Endothelial cell of umbilical vein (primary cell): ENCODE data around the gene TMCC3. TPM values are rescaled to one million over a fixed set of nuclear protein-coding genes. Genes with fewer than 3 reads are reported as not detected.

Experiments used
- BruUV-seq: library from RNA; stranded (reverse); fragments of 400-500 nt; replicated peaks from 2 replicates; lab custom pipeline; 2021; lab: Mats Ljungman, UMichigan
- CTCF ChIA-PET: fragments of 300-600, 350-600 bp; sonication (Branson Sonifier 250); formaldehyde crosslinking; loops from one replicate; lab custom pipeline; 2021; ENCODE audit warnings: antibody characterized with exemption, inconsistent platforms; lab: Charles Lee
- POLR2A ChIA-PET: fragments of 300-600, 350-600 bp; sonication (Branson Sonifier 250); formaldehyde crosslinking; loops from one replicate; lab custom pipeline; 2021; ENCODE audit warnings: antibody characterized with exemption, inconsistent platforms; lab: Charles Lee
- DNase-seq: peaks from one replicate; pipeline ENCODE4 v3.0.0-alpha.2; 2011; ENCODE audit warnings: low read depth, low spot score
- FAIRE-seq: peaks from 2 replicates; lab custom pipeline; 2011; peaks lifted over from hg19 to GRCh38; lab: Jason Lieb, UNC
- H2AFZ ChIP-seq: 2 replicates; pipeline ENCODE4 v1.6.0; 2012; ENCODE audit warnings: low read depth, low read length, control low read depth, inconsistent platforms
- H3K27ac ChIP-seq: 2 replicates; pipeline ENCODE4 v1.5.1; 2011; ENCODE audit warnings: low read depth, mild to moderate bottlenecking, control low read depth, low read length, moderate library complexity; ENCODE audit not compliant: insufficient read depth
- H3K27me3 ChIP-seq, 2 experiments: 2 replicates each; pipeline versions ENCODE4 v1.6.0 to v1.6.1; 2011; ENCODE audit warnings: low read length in 2 of 2, mixed read lengths in 1 of 2; ENCODE audit not compliant: control insufficient read depth in 2 of 2, insufficient read depth in 2 of 2
- H3K36me3 ChIP-seq, 2 experiments: 2 replicates in 1 of 2; 3 replicates in 1 of 2; pipeline ENCODE4 v1.5.1; 2011; ENCODE audit warnings: low read length in 2 of 2, mild to moderate bottlenecking in 1 of 2, moderate library complexity in 1 of 2; ENCODE audit not compliant: control insufficient read depth in 2 of 2, insufficient read depth in 2 of 2; ENCODE audit errors: extremely low read depth in 1 of 2
- H3K4me1 ChIP-seq: 3 replicates; pipeline ENCODE4 v1.5.1; 2011; ENCODE audit warnings: mild to moderate bottlenecking, low read length; ENCODE audit not compliant: control insufficient read depth, insufficient read depth; ENCODE audit errors: extremely low read depth
- H3K4me2 ChIP-seq: 2 replicates; pipeline ENCODE4 v1.6.1; 2011; ENCODE audit warnings: low read length, control low read depth, mixed read lengths; ENCODE audit not compliant: insufficient read depth
- H3K4me3 ChIP-seq, 3 experiments: fragments of 200-600 bp in 1 of 3; sonication (generic), shearing (Covaris generic) in 1 of 3; replicated peaks in 1 of 3; 2 replicates each; pipeline ENCODE4 v1.5.1; 2011 to 2016; ENCODE audit warnings: control low read depth in 3 of 3, low read length in 3 of 3, mild to moderate bottlenecking in 2 of 3, inconsistent platforms in 1 of 3, low read depth in 1 of 3, moderate library complexity in 1 of 3; ENCODE audit not compliant: insufficient read depth in 1 of 3
- H3K79me2 ChIP-seq: 2 replicates; pipeline ENCODE4 v1.6.0; 2012; ENCODE audit warnings: low read length, inconsistent platforms; ENCODE audit not compliant: control insufficient read depth, insufficient read depth
- H3K9ac ChIP-seq: replicated peaks from 2 replicates; pipeline ENCODE3; 2011; ENCODE audit warnings: low read length, control low read depth; ENCODE audit not compliant: insufficient read depth; ENCODE audit errors: extremely low read depth
- H3K9me1 ChIP-seq: replicated peaks from 3 replicates; pipeline ENCODE4 v1.6.0; 2011; ENCODE audit warnings: mild to moderate bottlenecking, low read length; ENCODE audit not compliant: control insufficient read depth, insufficient read depth; ENCODE audit errors: extremely low read depth
- H3K9me3 ChIP-seq: replicated peaks from 2 replicates; pipeline ENCODE4 v1.5.1; 2012; ENCODE audit warnings: low read length, inconsistent platforms; ENCODE audit not compliant: control insufficient read depth, insufficient read depth
- H4K20me1 ChIP-seq: replicated peaks from 2 replicates; pipeline ENCODE3; 2011; ENCODE audit warnings: mild to moderate bottlenecking, low read length; ENCODE audit not compliant: control insufficient read depth, insufficient read depth; ENCODE audit errors: extremely low read depth
- EZH2 ChIP-seq: IDR thresholded peaks from 2 replicates; pipeline ENCODE4 v1.6.1; 2012; ENCODE audit warnings: borderline replicate concordance, low read depth, mild to moderate bottlenecking, moderate library complexity, low read length, inconsistent platforms; ENCODE audit not compliant: severe bottlenecking
- FOS ChIP-seq: IDR thresholded peaks from 2 replicates; pipeline ENCODE4 v1.6.1; 2011; ENCODE audit warnings: mild to moderate bottlenecking, low read length, moderate library complexity, borderline replicate concordance; ENCODE audit not compliant: insufficient read depth
- GATA2 ChIP-seq: IDR thresholded peaks from 2 replicates; pipeline ENCODE4 v1.7.0; 2011; ENCODE audit warnings: low read depth, mild to moderate bottlenecking, moderate library complexity, mixed read lengths, low read length; ENCODE audit not compliant: insufficient read length, insufficient read depth
- JUN ChIP-seq: IDR thresholded peaks from 2 replicates; pipeline ENCODE4 v1.6.1; 2011; ENCODE audit warnings: borderline replicate concordance, low read depth; ENCODE audit not compliant: insufficient read length, insufficient read depth
- MYC ChIP-seq: IDR thresholded peaks from one replicate; pipeline ENCODE4 v1.6.1; 2011; ENCODE audit warnings: mild to moderate bottlenecking, low read depth, low read length
- POLR2A ChIP-seq: IDR thresholded peaks from 2 replicates; pipeline ENCODE4 v1.6.1; 2012; ENCODE audit warnings: low read depth, mild to moderate bottlenecking, control low read depth, low read length
- POLR2AphosphoS5 ChIP-seq: IDR thresholded peaks from 2 replicates; pipeline ENCODE4 v1.6.1; 2012; ENCODE audit warnings: low read depth, mild to moderate bottlenecking, control low read depth, low read length, moderate library complexity; ENCODE audit not compliant: insufficient read depth
- dilution Hi-C: fragments of 300-500 bp; cut with MboI; formaldehyde crosslinking; loops from one replicate; pipeline ENCODE4 v1.15.0; 2019; ENCODE audit warnings: low sequenced_read_pairs; ENCODE audit not compliant: extremely low pct_ligation_motif_present
- intact Hi-C: fragments of 100-400 bp; cut with micrococcal nuclease; formaldehyde crosslinking; loops from one replicate; pipeline ENCODE4 v1.10.0; 2022
- polyA plus RNA-seq, 4 experiments: library from polyadenylated mRNA; depleted of rRNA in 3 of 4; stranded (reverse) in 3 of 4; unstranded in 1 of 4; fragments of >200 nt; gene quantifications; 2 replicates each; pipeline versions ENCODE4 v1.2.1 to v1.2.3, GENCODE V29; 2011 to 2012; ENCODE audit warnings: missing spikeins in 1 of 4
- total RNA-seq: library from RNA; stranded (reverse); gene quantifications from 2 replicates; pipeline ENCODE4 v1.2.3, GENCODE V29; 2021
- TF ChIP-seq, protein P1 (sequence below), 2 donors: IDR thresholded peaks; 1 replicate in 1 of 2; 2 replicates in 1 of 2; pipeline ENCODE4 v1.5.1; 2011; ENCODE audit warnings: low read length in 2 of 2, mild to moderate bottlenecking in 2 of 2, moderate library complexity in 2 of 2, control low read depth in 1 of 2, inconsistent platforms in 1 of 2, low read depth in 1 of 2; ENCODE audit not compliant: insufficient read depth in 1 of 2; ENCODE audit errors: extremely low read depth in 1 of 2
- TF ChIP-seq, protein P2 (sequence below): IDR thresholded peaks from 2 replicates; pipeline ENCODE4 v1.6.1; 2011; ENCODE audit not compliant: insufficient read depth, insufficient read length

The TMCC3 gene
- total and polyA plus RNA-seq, 2 donors (not counting 3 experiments of a cell fraction or from before 2014, with no cell fraction given), result 13.5 to 30.4 TPM

DNA sequence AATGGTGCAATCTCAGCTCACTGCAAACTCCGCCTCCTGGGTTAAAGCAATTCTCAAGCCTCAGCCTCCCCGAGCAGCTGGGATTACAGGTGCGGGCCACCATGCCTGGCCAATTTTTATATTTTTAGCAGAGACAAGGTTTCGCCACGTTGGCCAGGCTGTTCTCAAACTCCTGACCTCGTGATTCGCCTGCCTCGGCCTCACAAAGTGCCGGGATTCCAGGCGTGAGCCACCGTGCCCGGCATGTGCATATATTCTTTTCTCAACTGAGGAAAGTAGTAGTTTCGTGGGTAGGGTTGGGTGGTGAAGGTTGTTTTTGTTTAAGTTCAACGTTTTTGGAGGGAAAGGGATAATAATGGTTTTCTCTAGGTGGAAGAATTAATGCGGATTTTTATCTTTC lies 96.5 kb downstream of the TMCC3 start:
- Histone ChIP-seq H3K4me3 (no peak overlapping the region), H3K36me3 (no peaks in the 10 kb centered on the region), H3K27ac (no peak overlapping the region), H3K9me1 (no peaks in the 10 kb centered on the region), H3K9me3 (no peaks in the 10 kb centered on the region), H3K9ac (no peak overlapping the region), H3K27me3 (no peaks in the 10 kb centered on the region), H2AFZ (no peak overlapping the region), H3K79me2 (no peaks in the 10 kb centered on the region), H4K20me1 (no peaks in the 10 kb centered on the region), H3K4me2 (no peak overlapping the region), H3K4me1 (no peaks in the 10 kb centered on the region)
- CTCF ChIA-PET, result interaction anchor here (0.6 to 1.1 kb wide), 3 partner anchors 208 to 782 kb away, joined by 3 to 4 read pairs (median 3); no protein-coding TSS in a partner anchor
- TF ChIP-seq, protein P1, sequence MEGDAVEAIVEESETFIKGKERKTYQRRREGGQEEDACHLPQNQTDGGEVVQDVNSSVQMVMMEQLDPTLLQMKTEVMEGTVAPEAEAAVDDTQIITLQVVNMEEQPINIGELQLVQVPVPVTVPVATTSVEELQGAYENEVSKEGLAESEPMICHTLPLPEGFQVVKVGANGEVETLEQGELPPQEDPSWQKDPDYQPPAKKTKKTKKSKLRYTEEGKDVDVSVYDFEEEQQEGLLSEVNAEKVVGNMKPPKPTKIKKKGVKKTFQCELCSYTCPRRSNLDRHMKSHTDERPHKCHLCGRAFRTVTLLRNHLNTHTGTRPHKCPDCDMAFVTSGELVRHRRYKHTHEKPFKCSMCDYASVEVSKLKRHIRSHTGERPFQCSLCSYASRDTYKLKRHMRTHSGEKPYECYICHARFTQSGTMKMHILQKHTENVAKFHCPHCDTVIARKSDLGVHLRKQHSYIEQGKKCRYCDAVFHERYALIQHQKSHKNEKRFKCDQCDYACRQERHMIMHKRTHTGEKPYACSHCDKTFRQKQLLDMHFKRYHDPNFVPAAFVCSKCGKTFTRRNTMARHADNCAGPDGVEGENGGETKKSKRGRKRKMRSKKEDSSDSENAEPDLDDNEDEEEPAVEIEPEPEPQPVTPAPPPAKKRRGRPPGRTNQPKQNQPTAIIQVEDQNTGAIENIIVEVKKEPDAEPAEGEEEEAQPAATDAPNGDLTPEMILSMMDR (IDR thresholded peaks at IDR 0.05; ENCODE audit: extremely low read depth in 1 of 2, insufficient read depth in 1 of 2, low read depth in 1 of 2, low read length in 2 of 2), result no peak
- TF ChIP-seq, protein P2, sequence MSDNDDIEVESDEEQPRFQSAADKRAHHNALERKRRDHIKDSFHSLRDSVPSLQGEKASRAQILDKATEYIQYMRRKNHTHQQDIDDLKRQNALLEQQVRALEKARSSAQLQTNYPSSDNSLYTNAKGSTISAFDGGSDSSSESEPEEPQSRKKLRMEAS, result no peak
- TF ChIP-seq MYC, result no peak
- no peak for TF ChIP-seq JUN
- no peak for TF ChIP-seq POLR2AphosphoS5
- TF ChIP-seq GATA2, result no peak
- TF ChIP-seq FOS, result no peak
- no peak for TF ChIP-seq POLR2A
- no peak for TF ChIP-seq EZH2
- BruUV-seq, result no TSS peak
- FAIRE-seq (no peak), DNase-seq (no peak)
- POLR2A ChIA-PET, result no interaction called here
- dilution Hi-C loops (no loop called here), intact Hi-C loops (no loop called here)
